Left lung (tissue), 10 donors: ENCODE results near the gene ATOX1. TPM values are rescaled to one million over a fixed set of nuclear protein-coding genes. Genes with fewer than 3 reads are reported as not detected.

Experiments
- ATAC-seq: fragments of 200-7000 bp; cut with Tn5 transposase; one replicate; pipeline ENCODE4 v1.9.1; 2020; ENCODE audit warnings: moderate library complexity
- DNase-seq, 4 donors: peaks; one replicate each; pipeline ENCODE4 v3.0.0-alpha.2; 2013 to 2020
- H3K27ac ChIP-seq, 2 donors: fragments of 200-600 bp; sonication (generic) in 1 of 2; one replicate each; pipeline versions ENCODE4 v1.5.0 to v1.8.0; 2020 to 2021
- H3K27me3 ChIP-seq, 2 donors: fragments of 200-600 bp; sonication (generic) in 1 of 2; one replicate each; pipeline versions ENCODE4 v1.5.0 to v1.8.0; 2020 to 2021
- H3K36me3 ChIP-seq, 2 donors: fragments of 200-600 bp; sonication (generic) in 1 of 2; one replicate each; pipeline versions ENCODE4 v1.5.0 to v1.8.0; 2020 to 2021
- H3K4me1 ChIP-seq, 2 donors: fragments of 200-600 bp; one replicate each; pipeline ENCODE4 v1.8.0; 2021
- H3K4me3 ChIP-seq, 2 donors: fragments of 200-600 bp; sonication (generic) in 1 of 2; one replicate each; pipeline versions ENCODE4 v1.5.0 to v1.8.0; 2020 to 2021; ENCODE audit warnings: mild to moderate bottlenecking in 1 of 2
- H3K9me3 ChIP-seq, 2 donors: fragments of 200-600 bp; sonication (generic) in 1 of 2; one replicate each; pipeline versions ENCODE4 v1.5.0 to v1.8.0; 2020 to 2021
- CTCF ChIP-seq, 2 donors: fragments of 200-600 bp; sonication (generic) in 1 of 2; IDR thresholded peaks; one replicate each; pipeline versions ENCODE4 v1.5.0 to v1.8.0; 2021; ENCODE audit warnings: antibody characterized with exemption in 2 of 2
- intact Hi-C, 2 donors: fragments of 100-400 bp; cut with DNase I; formaldehyde crosslinking; loops; one replicate each; pipeline versions ENCODE4 v1.11.2 to v1.14.2; 2022
- polyA plus RNA-seq, 6 donors: library from polyadenylated mRNA; unstranded; fragments of 120-200 nt; gene quantifications; one replicate each; pipeline ENCODE4 v1.2.1, GENCODE V29; 2013; ENCODE audit not compliant: insufficient read length in 6 of 6
- total RNA-seq, 2 donors: library from RNA; stranded (reverse); fragmentation: NEBNext Ultra II Directional; extraction: Animal tissue kit (Norgen Biotek cat#: 25700); gene quantifications; one replicate each; pipeline ENCODE4 v1.2.1, GENCODE V29; 2021
- donor health status: DM: no; HTN: yes; CAD: no.
- donor health status: DM: no; HTN: no; CAD: no.

The ATOX1 gene
- total and polyA plus RNA-seq, 8 donors: 58.4 to 89.7 (median 73.2) TPM

- no peak overlapping the region for H3K4me3 ChIP-seq
- H3K27me3 ChIP-seq: no peaks in the 10 kb centered on the region
- no peaks in the 10 kb centered on the region for H3K9me3 ChIP-seq
- H3K4me1 ChIP-seq: peaks cover 12 to 54% of the 10 kb centered on the region in 2 donors
- DNase-seq (no peak), ATAC-seq (peak; percentile 9)
- peak overlapping the region; percentile 40 to 72 for H3K27ac ChIP-seq
- intact Hi-C loops: no loop called here
- peaks cover 0 to 47% of the 10 kb centered on the region in 2 donors for H3K36me3 ChIP-seq
- no peak for TF ChIP-seq CTCF (IDR thresholded peaks at IDR 0.05)
These were observed 13.2 kb downstream of the ATOX1 start for GRCh38 chr5:151745071-151745705.

- no peak for ATAC-seq
- intact Hi-C loops: loop anchor here in 1 of 2 donors (2.0 kb wide), 1 partner anchor 85 kb away; no protein-coding TSS in a partner anchor
- DNase-seq: no peak
These were observed 14.9 kb downstream of the ATOX1 start for GRCh38 chr5:151743530-151743929.

GRCh38 chr5:151742870-151743294 lies 15.5 kb downstream of the ATOX1 start:
- peak in 1 of 4 donors; percentile 39 for DNase-seq

More at GRCh38 chr5:151743530-151743929, 14.9 kb downstream of the ATOX1 start:
- no peak overlapping the region for H3K27ac ChIP-seq
- peaks cover 0 to 47% of the 10 kb centered on the region in 2 donors for H3K36me3 ChIP-seq
- no peak for TF ChIP-seq CTCF (IDR thresholded peaks at IDR 0.05)
- no peaks in the 10 kb centered on the region for H3K27me3 ChIP-seq
- peaks cover 18 to 53% of the 10 kb centered on the region in 2 donors for H3K4me1 ChIP-seq
- no peaks in the 10 kb centered on the region for H3K9me3 ChIP-seq
- no peak overlapping the region for H3K4me3 ChIP-seq

GRCh38 chr5:151741678-151742423 lies 16.6 kb downstream of the ATOX1 start:
- H3K4me3 ChIP-seq: no peak overlapping the region
- no peaks in the 10 kb centered on the region for H3K9me3 ChIP-seq
- DNase-seq (no peak), ATAC-seq (no peak)
- intact Hi-C loops: loop anchor here in 1 of 2 donors (2.0 kb wide), 1 partner anchor 83 kb away; no protein-coding TSS in a partner anchor
- peaks cover 18 to 52% of the 10 kb centered on the region in 2 donors for H3K4me1 ChIP-seq
- peak overlapping the region; percentile 21 to 79 for H3K27ac ChIP-seq
- H3K27me3 ChIP-seq: no peaks in the 10 kb centered on the region
- peaks cover 0 to 47% of the 10 kb centered on the region in 2 donors for H3K36me3 ChIP-seq
- TF ChIP-seq CTCF (IDR thresholded peaks at IDR 0.05): no peak

More at GRCh38 chr5:151742870-151743294, 15.5 kb downstream of the ATOX1 start:
- Histone ChIP-seq H3K36me3 (peaks cover 0 to 47% of the 10 kb centered on the region in 2 donors), H3K27ac (no peak overlapping the region), H3K27me3 (no peaks in the 10 kb centered on the region), H3K4me3 (no peak overlapping the region), H3K4me1 (peaks cover 18 to 53% of the 10 kb centered on the region in 2 donors), H3K9me3 (no peaks in the 10 kb centered on the region)
- intact Hi-C loops: loop anchor here in 1 of 2 donors (2.0 kb wide), 1 partner anchor 84 kb away; no protein-coding TSS in a partner anchor
- peak; percentile 45 for ATAC-seq
- peak; percentile 19 to 33 for TF ChIP-seq CTCF (IDR thresholded peaks at IDR 0.05)

- intact Hi-C loops: no loop called here
- no peaks in the 10 kb centered on the region for H3K27me3 ChIP-seq
- H3K36me3 ChIP-seq: peaks cover 0 to 44% of the 10 kb centered on the region in 2 donors
- DNase-seq (peak in 1 of 4 donors; percentile 24), ATAC-seq (peak; percentile 2)
- peaks cover 18 to 43% of the 10 kb centered on the region in 2 donors for H3K4me1 ChIP-seq
- peak in 1 of 2 donors; percentile 39 for TF ChIP-seq CTCF (IDR thresholded peaks at IDR 0.05)
- H3K9me3 ChIP-seq: no peaks in the 10 kb centered on the region
- no peak overlapping the region for H3K4me3 ChIP-seq
- peak overlapping the region; percentile 21 to 79 for H3K27ac ChIP-seq
These were observed 17.5 kb downstream of the ATOX1 start for GRCh38 chr5:151740958-151741373.
